Endothelial cell of umbilical vein (primary cell): ENCODE results near the gene CHCHD3. TPM values are rescaled to one million over a fixed set of nuclear protein-coding genes. Genes with fewer than 3 reads are reported as not detected.

Experiments used
- BruUV-seq: library from RNA; stranded (reverse); fragments of 400-500 nt; replicated peaks from 2 replicates; lab custom pipeline; 2021; lab: Mats Ljungman, UMichigan
- CTCF ChIA-PET: fragments of 300-600, 350-600 bp; sonication (Branson Sonifier 250); formaldehyde crosslinking; loops from one replicate; lab custom pipeline; 2021; ENCODE audit warnings: antibody characterized with exemption, inconsistent platforms; lab: Charles Lee
- POLR2A ChIA-PET: fragments of 300-600, 350-600 bp; sonication (Branson Sonifier 250); formaldehyde crosslinking; loops from one replicate; lab custom pipeline; 2021; ENCODE audit warnings: antibody characterized with exemption, inconsistent platforms; lab: Charles Lee
- DNase-seq: peaks from one replicate; pipeline ENCODE4 v3.0.0-alpha.2; 2011; ENCODE audit warnings: low read depth, low spot score
- FAIRE-seq: peaks from 2 replicates; lab custom pipeline; 2011; peaks lifted over from hg19 to GRCh38; lab: Jason Lieb, UNC
- H2AFZ ChIP-seq: 2 replicates; pipeline ENCODE4 v1.6.0; 2012; ENCODE audit warnings: low read depth, low read length, control low read depth, inconsistent platforms
- H3K27ac ChIP-seq: 2 replicates; pipeline ENCODE4 v1.5.1; 2011; ENCODE audit warnings: low read depth, mild to moderate bottlenecking, control low read depth, low read length, moderate library complexity; ENCODE audit not compliant: insufficient read depth
- H3K27me3 ChIP-seq, 2 experiments: 2 replicates each; pipeline versions ENCODE4 v1.6.0 to v1.6.1; 2011; ENCODE audit warnings: low read length in 2 of 2, mixed read lengths in 1 of 2; ENCODE audit not compliant: control insufficient read depth in 2 of 2, insufficient read depth in 2 of 2
- H3K36me3 ChIP-seq, 2 experiments: 2 replicates in 1 of 2; 3 replicates in 1 of 2; pipeline ENCODE4 v1.5.1; 2011; ENCODE audit warnings: low read length in 2 of 2, mild to moderate bottlenecking in 1 of 2, moderate library complexity in 1 of 2; ENCODE audit not compliant: control insufficient read depth in 2 of 2, insufficient read depth in 2 of 2; ENCODE audit errors: extremely low read depth in 1 of 2
- H3K4me1 ChIP-seq: 3 replicates; pipeline ENCODE4 v1.5.1; 2011; ENCODE audit warnings: mild to moderate bottlenecking, low read length; ENCODE audit not compliant: control insufficient read depth, insufficient read depth; ENCODE audit errors: extremely low read depth
- H3K4me2 ChIP-seq: 2 replicates; pipeline ENCODE4 v1.6.1; 2011; ENCODE audit warnings: low read length, control low read depth, mixed read lengths; ENCODE audit not compliant: insufficient read depth
- H3K4me3 ChIP-seq, 3 experiments: fragments of 200-600 bp in 1 of 3; sonication (generic), shearing (Covaris generic) in 1 of 3; replicated peaks in 1 of 3; 2 replicates each; pipeline ENCODE4 v1.5.1; 2011 to 2016; ENCODE audit warnings: control low read depth in 3 of 3, low read length in 3 of 3, mild to moderate bottlenecking in 2 of 3, inconsistent platforms in 1 of 3, low read depth in 1 of 3, moderate library complexity in 1 of 3; ENCODE audit not compliant: insufficient read depth in 1 of 3
- H3K79me2 ChIP-seq: 2 replicates; pipeline ENCODE4 v1.6.0; 2012; ENCODE audit warnings: low read length, inconsistent platforms; ENCODE audit not compliant: control insufficient read depth, insufficient read depth
- H3K9ac ChIP-seq: replicated peaks from 2 replicates; pipeline ENCODE3; 2011; ENCODE audit warnings: low read length, control low read depth; ENCODE audit not compliant: insufficient read depth; ENCODE audit errors: extremely low read depth
- H3K9me1 ChIP-seq: replicated peaks from 3 replicates; pipeline ENCODE4 v1.6.0; 2011; ENCODE audit warnings: mild to moderate bottlenecking, low read length; ENCODE audit not compliant: control insufficient read depth, insufficient read depth; ENCODE audit errors: extremely low read depth
- H3K9me3 ChIP-seq: replicated peaks from 2 replicates; pipeline ENCODE4 v1.5.1; 2012; ENCODE audit warnings: low read length, inconsistent platforms; ENCODE audit not compliant: control insufficient read depth, insufficient read depth
- H4K20me1 ChIP-seq: replicated peaks from 2 replicates; pipeline ENCODE3; 2011; ENCODE audit warnings: mild to moderate bottlenecking, low read length; ENCODE audit not compliant: control insufficient read depth, insufficient read depth; ENCODE audit errors: extremely low read depth
- CTCF ChIP-seq, 2 donors: IDR thresholded peaks; 1 replicate in 1 of 2; 2 replicates in 1 of 2; pipeline ENCODE4 v1.5.1; 2011; ENCODE audit warnings: low read length in 2 of 2, mild to moderate bottlenecking in 2 of 2, moderate library complexity in 2 of 2, control low read depth in 1 of 2, inconsistent platforms in 1 of 2, low read depth in 1 of 2; ENCODE audit not compliant: insufficient read depth in 1 of 2; ENCODE audit errors: extremely low read depth in 1 of 2
- EZH2 ChIP-seq: IDR thresholded peaks from 2 replicates; pipeline ENCODE4 v1.6.1; 2012; ENCODE audit warnings: borderline replicate concordance, low read depth, mild to moderate bottlenecking, moderate library complexity, low read length, inconsistent platforms; ENCODE audit not compliant: severe bottlenecking
- FOS ChIP-seq: IDR thresholded peaks from 2 replicates; pipeline ENCODE4 v1.6.1; 2011; ENCODE audit warnings: mild to moderate bottlenecking, low read length, moderate library complexity, borderline replicate concordance; ENCODE audit not compliant: insufficient read depth
- GATA2 ChIP-seq: IDR thresholded peaks from 2 replicates; pipeline ENCODE4 v1.7.0; 2011; ENCODE audit warnings: low read depth, mild to moderate bottlenecking, moderate library complexity, mixed read lengths, low read length; ENCODE audit not compliant: insufficient read length, insufficient read depth
- JUN ChIP-seq: IDR thresholded peaks from 2 replicates; pipeline ENCODE4 v1.6.1; 2011; ENCODE audit warnings: borderline replicate concordance, low read depth; ENCODE audit not compliant: insufficient read length, insufficient read depth
- MYC ChIP-seq: IDR thresholded peaks from one replicate; pipeline ENCODE4 v1.6.1; 2011; ENCODE audit warnings: mild to moderate bottlenecking, low read depth, low read length
- POLR2A ChIP-seq: IDR thresholded peaks from 2 replicates; pipeline ENCODE4 v1.6.1; 2012; ENCODE audit warnings: low read depth, mild to moderate bottlenecking, control low read depth, low read length
- POLR2AphosphoS5 ChIP-seq: IDR thresholded peaks from 2 replicates; pipeline ENCODE4 v1.6.1; 2012; ENCODE audit warnings: low read depth, mild to moderate bottlenecking, control low read depth, low read length, moderate library complexity; ENCODE audit not compliant: insufficient read depth
- dilution Hi-C: fragments of 300-500 bp; cut with MboI; formaldehyde crosslinking; loops from one replicate; pipeline ENCODE4 v1.15.0; 2019; ENCODE audit warnings: low sequenced_read_pairs; ENCODE audit not compliant: extremely low pct_ligation_motif_present
- intact Hi-C: fragments of 100-400 bp; cut with micrococcal nuclease; formaldehyde crosslinking; loops from one replicate; pipeline ENCODE4 v1.10.0; 2022
- polyA plus RNA-seq, 4 experiments: library from polyadenylated mRNA; depleted of rRNA in 3 of 4; stranded (reverse) in 3 of 4; unstranded in 1 of 4; fragments of >200 nt; gene quantifications; 2 replicates each; pipeline versions ENCODE4 v1.2.1 to v1.2.3, GENCODE V29; 2011 to 2012; ENCODE audit warnings: missing spikeins in 1 of 4
- total RNA-seq: library from RNA; stranded (reverse); gene quantifications from 2 replicates; pipeline ENCODE4 v1.2.3, GENCODE V29; 2021
- TF ChIP-seq, protein P1 (sequence below): IDR thresholded peaks from 2 replicates; pipeline ENCODE4 v1.6.1; 2011; ENCODE audit not compliant: insufficient read depth, insufficient read length

CHCHD3 gene
- total and polyA plus RNA-seq, 2 donors (not counting 3 experiments of a cell fraction or from before 2014, with no cell fraction given): 22.0 to 63.7 TPM

GRCh38 chr7:132941905-132942304, 140.0 kb downstream of the CHCHD3 start:
- POLR2A ChIA-PET: no interaction called here
- Histone ChIP-seq H2AFZ (no peak overlapping the region), H4K20me1 (no peaks in the 10 kb centered on the region), H3K36me3 (no peaks in the 10 kb centered on the region), H3K79me2 (no peaks in the 10 kb centered on the region), H3K9me3 (no peaks in the 10 kb centered on the region), H3K9me1 (no peaks in the 10 kb centered on the region), H3K4me3 (no peak overlapping the region), H3K4me1 (no peaks in the 10 kb centered on the region), H3K27ac (no peak overlapping the region), H3K4me2 (no peak overlapping the region), H3K9ac (no peak overlapping the region), H3K27me3 (no peaks in the 10 kb centered on the region)
- BruUV-seq: no TSS peak
- CTCF ChIA-PET: no interaction called here
- intact Hi-C loops: no loop called here
- dilution Hi-C loops: no loop called here
- DNase-seq (no peak), FAIRE-seq (no peak)
- no peak for TF ChIP-seq JUN
- no peak for TF ChIP-seq EZH2
- TF ChIP-seq, protein P1, sequence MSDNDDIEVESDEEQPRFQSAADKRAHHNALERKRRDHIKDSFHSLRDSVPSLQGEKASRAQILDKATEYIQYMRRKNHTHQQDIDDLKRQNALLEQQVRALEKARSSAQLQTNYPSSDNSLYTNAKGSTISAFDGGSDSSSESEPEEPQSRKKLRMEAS: no peak
- no peak for TF ChIP-seq CTCF (IDR thresholded peaks at IDR 0.05; ENCODE audit: extremely low read depth in 1 of 2, insufficient read depth in 1 of 2, low read depth in 1 of 2, low read length in 2 of 2)
- TF ChIP-seq POLR2A: no peak
- no peak for TF ChIP-seq POLR2AphosphoS5
- no peak for TF ChIP-seq MYC
- TF ChIP-seq GATA2: no peak
- no peak for TF ChIP-seq FOS
